HG03196 (cell line): ENCODE measurements around the gene GRK5.

Source experiments
- ATAC-seq: cut with Tn5 transposase; IDR thresholded peaks from one replicate; pipeline ENCODE4 v1.9.1; 2021; ENCODE audit not compliant: unreplicated experiment

Gene GRK5

DNA sequence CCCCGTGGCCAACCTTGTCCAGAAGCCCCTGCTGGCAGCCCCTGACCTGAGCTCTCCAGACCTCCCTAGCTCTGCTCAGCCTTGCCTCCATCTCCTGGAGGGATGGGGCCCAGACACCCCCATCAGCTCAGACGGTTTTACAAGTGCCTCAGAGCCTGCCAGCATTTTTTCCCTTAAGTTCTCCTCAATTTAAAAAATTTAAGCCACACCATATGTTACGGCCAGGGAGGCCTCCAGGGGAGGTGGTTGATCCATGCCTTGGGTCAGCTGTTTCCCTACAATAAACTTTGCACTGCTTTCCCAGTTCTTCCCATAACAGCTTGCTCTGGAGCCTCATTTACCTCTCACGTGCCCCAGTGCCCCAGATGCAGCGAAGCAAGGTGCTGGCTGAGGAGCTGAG, 191.6 kb downstream of the GRK5 start:
- no peak for ATAC-seq

DNA sequence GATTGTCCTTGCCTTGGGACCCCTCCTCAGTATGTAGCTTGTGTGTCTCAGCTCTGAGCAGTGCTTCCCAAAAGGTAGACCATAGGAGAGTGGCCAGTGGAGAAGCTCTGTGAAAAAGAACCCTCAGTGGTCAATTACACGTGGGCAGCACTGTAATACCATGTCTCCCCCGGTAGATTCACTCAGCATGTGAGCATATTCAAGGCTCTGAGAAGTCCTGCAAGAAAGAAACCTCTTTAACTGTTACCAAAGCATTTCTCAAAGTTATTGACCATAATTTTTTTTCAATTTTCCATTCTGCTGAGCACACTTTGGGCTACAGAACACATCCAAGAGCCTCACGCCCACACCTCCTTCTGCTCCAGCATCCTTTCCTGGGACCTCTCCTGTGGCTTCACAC, 192.1 kb downstream of the GRK5 start:
- no peak for ATAC-seq

DNA sequence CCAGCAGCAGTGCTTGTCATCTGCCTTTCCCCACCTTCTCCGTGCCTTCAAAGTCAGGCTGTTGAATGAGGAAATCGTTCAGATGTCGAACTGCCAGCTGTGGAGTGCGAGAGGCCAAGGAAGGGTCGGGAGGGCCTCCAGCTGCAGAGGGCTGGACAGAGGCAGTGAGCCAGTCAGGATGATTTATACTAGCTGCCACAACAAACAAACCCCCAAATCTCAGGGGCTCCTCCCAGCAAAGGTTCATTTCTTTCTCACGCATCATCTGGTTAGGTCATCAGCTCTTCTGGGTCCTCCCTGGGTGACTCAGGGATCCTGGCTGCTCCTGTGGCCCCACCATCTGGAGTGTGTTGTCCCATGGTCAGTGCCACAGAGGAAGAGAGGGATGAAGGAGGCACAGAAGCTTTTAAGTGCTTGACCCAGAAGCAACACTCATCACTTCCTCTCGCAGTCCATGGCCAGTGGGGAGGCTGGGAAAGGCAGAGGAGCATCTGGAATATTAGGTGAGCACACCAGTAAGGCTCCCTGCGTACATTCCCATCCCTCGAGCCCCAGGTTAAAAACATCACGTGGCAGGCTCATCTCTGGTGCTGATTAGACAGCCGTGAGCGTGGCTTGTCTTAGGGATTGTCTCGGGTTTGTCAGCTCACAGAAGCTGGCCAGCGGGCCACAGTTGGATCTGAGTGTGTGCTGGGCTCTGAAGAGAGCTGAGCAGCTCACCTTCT, 194.5 kb downstream of the GRK5 start:
- no peak for ATAC-seq

DNA sequence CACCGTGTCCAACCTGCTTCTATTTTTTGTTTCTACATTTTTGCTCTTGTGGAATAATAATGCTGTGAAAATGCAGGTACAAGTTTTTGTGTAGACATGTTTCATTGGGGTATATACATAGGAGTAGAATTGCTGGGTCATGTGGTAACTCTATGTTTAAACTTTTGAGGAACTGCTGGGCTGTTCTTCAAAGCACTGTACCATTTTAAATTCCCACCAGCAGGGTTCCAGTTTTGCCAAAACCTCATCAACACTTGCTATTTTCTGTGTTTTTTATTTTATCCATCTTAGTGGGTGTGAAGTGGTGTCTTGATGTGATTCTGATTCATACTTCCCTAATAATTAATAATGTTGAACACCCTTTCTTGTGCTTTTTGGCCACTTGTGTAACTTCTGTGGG, 196.6 kb downstream of the GRK5 start:
- ATAC-seq = no peak

DNA sequence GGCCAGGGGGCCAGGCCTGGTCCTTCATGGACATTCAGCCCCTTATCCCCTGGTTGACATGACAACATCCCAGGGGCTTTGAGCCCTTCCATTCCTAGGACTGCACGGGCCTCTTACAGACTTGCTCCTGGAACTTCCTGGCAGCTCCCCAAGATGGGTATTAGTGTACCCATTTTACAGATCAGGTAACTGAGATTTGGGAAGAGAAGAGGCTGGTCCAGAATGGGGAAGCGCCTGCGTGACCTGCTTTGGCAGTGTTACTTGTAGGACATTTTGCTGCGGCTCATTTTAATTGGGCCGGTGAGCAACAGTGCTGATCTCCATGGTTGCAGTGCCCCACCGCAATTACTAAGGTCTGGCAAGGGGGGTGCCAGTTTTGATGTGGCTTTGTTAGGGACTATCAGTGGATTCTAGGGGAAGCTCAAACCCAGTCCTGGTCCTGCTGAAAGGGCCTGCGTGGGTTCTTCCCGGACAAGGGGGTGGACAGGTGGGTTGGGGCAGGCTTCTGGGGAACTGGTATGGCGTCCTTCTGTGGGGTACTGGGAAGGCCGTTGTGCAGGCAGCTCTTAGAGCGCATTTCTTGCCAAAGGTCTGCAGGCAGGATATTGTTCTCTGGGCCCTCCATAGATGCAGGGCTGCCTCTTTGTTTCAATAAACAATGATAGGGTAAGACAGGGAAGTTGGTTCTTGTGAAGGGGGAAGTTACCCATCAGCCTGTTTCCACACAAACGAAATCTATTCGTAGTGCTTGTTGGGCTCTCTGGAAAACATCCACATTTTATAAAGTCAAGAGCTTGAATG, 197.5 kb downstream of the GRK5 start:
- no peak for ATAC-seq

DNA sequence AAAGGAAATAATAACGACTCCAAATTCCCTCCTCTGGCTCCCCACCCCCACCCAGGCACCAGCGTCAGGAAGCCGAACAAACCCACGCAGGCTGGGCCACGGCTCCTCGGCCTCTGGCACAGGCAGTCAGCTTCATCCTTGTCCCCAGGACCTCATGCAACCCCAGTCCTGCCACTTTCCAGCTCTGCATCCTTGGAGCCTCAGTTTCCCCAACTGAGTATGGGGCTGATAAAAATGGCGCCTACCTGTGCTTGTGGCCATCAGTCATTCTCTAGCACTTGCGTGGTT, 198.1 kb downstream of the GRK5 start:
- ATAC-seq = no peak

DNA sequence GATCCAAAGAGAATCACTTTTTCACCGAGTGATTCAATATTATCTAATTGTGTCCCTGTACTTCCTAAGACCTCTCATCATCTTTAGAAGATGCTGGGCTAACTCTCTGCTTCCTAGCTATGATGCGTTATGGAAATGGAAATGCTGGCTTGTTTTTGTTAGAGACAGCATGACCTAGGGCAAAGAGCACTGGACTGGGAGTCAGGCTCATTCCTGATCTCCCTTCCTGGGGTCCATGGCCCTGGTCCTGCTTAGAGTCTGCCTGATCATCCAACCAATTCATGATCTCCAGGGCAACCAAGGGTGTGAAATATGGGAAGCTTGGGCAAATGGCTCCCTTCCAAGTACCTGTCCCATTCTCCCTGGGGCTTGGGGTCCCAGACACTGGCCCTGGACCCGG, 198.8 kb downstream of the GRK5 start:
- no peak for ATAC-seq

DNA sequence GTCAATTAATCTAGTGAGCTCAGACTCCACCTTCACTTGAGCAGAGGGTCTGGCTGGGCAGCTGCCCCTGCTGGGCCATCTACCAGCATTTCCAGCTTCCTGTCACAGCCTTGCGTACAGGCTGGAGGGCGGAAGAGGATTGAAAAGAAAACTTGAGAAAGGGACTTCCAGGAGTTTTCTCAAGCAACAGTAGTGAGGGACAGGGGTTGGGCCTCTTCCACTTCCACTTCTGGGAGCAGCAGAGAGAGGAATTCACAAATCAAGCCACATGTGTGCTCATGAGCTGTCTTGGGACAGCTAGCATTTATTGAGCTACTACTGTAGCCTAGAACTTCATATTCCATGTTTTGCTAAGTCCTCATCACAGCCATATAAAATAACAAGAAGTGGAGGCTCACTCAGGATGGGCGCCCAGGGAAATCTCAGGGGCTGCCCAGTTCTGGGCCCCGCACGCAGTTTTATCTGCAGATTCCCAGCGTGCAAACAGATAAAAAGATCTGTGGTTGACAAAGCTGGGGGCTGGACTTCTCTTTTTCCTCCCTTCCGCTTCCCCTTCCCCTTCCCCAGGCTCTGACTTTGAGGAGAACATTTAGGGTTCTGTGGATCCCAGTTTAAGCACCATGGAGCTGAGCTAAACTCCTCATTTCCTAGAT, 199.4 kb downstream of the GRK5 start:
- no peak for ATAC-seq

DNA sequence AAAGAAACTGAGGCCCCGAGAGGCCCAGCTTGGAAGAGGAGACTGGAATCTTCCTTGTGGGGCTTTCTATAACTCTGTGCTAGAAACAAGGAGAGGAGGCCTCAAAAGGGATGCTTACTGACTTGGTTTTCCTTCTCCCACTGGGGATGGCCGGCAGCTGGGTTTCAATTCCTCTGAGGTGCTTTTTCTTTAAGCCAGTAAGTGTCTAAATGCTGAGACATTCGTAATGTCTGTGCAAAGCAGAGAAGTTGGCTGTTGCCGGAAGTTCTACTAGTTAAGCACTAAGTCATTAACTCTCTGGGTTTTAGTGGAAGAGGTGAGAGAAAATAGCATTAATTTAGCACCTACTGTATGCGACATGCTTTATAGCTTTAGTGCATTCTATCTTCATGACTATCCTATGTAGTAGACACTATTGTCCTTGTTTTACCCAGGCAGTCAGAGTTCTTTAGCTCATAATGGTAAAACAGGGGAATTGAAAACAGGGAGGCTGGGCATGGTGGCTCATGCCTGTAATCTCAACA, 199.9 kb downstream of the GRK5 start:
- ATAC-seq = no peak

DNA sequence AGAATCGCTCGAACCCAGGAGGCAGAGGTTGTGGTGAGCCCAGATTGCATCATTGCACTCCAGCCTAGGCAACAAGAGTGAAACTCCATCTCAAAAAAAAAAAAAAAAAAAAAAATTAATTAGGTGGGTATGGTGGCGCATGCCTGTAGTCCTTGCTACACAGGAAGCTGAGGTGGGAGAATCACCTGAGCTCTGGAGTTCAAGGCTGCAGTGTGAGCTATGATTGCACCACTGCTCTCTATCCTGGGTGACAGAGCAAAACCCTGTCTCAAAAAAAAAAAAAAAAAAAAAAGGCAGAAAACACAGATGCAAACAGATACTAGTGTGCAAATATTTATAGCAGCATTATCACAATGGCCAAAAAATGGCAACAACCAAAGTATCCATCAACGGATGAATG, 200.7 kb downstream of the GRK5 start:
- ATAC-seq = no peak

DNA sequence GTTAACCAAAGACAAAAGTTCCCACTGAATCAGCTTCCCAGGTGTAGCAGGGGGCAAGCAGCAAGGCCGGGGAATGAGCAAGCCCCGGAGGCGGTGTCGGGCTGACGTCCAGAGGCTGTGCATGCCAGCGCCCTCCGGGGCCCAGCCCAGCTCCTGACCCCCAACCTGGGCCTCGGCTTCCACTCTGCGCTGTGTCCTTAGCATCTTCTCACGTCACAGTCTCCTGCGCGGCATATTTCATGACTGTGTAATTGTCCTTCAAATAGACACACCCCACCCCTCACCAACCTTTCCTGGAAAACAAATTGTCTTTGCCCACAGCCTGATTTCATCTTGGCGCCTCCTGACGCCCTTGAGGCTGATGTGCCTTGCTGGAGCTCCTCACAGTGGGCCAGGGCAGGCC, 201.6 kb downstream of the GRK5 start:
- no peak for ATAC-seq

DNA sequence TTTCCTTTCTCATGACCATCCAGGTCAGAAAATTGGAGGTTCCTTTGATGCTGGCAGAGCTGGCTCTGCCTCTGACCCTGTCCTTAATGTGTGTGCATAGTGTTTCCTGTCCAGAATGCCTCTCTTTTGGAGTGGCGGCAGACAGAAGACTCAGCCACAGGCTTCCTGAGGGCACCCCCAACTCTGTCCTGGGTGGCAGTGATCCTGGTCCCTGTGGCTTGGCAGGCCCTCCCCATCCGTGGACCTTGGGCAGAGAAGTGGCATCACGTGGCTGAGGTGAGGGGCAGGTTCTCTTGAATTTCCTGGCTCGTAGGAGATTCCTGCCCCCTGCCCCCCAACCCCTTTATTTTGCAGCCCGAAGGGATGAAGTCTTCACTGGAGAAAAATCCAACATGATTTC, 202.0 kb downstream of the GRK5 start:
- ATAC-seq = no peak

DNA sequence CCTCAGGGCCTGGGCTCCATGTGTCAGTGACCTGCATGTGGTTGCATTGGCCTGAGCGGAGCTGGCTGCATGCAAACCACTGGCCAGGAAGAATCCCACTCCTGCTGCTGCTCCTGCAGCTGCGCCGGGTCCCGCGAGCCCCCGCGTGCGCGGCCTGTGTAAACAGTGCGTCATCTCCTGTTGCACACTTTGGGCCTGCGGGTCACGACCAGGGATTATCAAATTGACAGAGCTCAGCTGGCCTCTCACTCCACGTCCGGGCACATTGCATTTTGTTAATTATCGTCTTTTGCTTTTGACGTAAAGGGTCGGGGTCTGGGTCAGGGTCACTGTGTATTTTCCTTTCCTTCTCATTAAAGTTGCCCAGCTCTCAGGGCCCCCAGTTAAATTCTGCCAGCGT, 202.5 kb downstream of the GRK5 start:
- ATAC-seq = no peak

DNA sequence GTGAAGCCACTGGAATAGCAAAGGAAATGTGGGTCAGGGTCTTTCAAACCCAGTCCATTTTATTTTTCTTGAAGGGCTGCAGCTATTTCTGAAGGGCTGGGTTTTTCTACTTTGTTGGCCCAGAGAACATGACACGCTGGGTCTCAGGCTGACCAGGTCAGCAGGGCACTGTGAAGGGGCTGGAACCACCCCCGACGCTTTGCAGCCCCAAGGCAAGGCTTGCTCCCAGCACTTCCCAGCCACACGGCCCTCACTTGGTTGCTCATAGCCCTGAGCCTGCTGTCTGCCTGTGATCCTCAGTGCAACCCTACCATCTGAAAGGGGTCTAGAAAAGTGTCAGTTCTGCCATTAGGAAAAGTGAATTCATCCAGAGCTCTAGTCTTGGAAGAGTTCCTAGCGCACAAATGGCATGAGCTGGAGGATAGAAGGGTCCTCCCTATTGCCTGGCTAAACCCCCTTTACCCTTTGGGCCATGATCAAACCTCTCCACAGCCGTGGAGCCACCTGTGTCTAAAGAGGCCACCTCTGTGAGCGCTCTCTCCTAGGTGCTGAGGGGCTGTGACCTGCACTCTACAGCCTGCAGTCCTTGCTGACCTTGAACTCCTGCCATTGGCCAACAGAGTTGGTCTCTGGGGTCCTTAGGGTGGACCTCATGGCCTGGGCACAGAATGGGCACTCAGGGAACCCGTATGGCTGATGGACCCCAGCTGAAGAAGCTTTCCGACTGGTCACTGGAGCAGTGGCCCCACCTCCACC, 203.2 kb downstream of the GRK5 start:
- ATAC-seq = no peak

DNA sequence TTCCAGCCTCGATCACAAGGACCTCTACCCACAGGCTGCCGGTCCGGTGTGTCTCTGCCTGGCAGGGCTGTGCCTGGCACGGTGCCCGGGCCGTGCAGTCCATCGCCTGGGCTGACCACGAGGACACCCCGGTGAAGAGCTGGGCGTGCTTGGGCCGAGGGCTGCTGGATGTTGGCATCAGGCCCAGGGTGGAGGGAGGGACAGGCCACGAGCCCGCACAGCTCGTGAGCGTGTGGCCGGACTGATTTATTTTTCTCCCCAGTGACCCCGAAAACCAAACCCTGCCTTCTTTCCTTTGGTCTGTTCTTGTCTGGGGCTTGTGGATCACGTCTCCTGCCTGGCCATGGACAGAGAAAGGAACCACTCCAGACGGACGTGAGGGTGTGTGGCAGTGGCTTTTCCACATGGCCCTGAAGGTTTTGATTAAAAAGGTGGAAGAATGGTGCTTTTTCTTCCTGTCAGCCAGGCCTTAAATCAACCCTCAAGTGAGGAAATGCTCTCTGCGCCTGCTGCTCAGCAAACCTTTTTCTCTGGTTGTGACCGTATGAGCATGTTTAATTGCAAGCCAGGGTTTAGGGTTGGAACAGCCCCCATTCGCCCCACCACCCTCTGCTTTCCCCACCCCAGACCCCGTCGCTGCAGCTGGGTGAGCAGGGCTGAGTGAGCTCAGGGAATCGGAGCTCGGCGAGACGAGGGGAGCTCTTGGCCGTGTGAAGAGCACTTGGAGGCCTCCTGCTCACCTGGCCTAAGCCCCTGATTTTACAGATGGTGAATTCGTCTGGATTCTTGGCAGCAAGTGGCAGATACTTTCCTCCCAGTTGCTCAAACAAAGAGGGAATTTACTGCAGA, 205.1 kb downstream of the GRK5 start:
- ATAC-seq = no peak

DNA sequence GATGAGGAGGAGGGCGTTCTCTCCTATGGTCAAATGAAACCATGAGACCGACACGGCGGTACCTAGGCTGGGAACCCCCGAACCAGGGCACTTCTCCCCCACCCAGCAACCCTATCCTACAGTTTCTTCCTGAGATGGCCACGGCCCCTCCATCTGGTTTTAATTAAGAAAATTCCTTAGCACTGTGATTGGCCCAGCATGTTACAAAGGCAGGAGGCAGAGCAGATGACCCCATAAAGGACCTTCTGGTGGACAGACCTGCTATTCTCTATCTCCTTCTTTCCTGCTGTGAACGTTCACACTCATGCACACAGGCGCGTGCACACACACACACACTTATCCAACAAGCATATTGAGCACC, 205.7 kb downstream of the GRK5 start:
- ATAC-seq = no peak

DNA sequence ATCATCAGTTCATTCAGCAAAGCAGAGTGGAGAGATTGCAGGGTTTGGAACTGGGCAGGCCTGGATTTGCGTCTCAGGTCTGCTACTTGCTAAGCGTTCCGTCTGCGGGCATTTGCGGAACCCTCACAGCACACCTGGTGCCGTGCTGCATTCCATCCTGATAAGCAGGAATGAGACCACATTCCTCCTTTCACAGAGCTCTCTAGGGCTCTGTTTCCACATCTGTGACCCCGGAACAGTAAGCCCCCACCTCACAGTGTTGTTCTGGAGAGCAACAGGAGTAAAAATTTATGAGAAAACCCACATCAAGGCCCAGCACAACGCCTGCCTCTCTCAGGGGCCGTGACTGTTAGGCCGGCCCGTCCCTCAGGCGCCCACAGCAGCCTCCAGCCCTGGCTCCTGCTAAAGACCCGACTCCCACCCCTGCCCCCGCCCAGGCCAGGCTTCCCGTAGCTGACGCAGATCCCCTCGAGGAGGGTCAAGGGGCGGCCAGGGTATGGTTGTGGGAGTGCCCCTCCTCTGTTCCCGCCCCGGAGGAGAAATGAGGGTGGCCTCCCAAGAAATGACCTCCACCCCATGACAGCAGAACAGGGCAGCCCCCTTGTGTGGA, 206.2 kb downstream of the GRK5 start:
- no peak for ATAC-seq

DNA sequence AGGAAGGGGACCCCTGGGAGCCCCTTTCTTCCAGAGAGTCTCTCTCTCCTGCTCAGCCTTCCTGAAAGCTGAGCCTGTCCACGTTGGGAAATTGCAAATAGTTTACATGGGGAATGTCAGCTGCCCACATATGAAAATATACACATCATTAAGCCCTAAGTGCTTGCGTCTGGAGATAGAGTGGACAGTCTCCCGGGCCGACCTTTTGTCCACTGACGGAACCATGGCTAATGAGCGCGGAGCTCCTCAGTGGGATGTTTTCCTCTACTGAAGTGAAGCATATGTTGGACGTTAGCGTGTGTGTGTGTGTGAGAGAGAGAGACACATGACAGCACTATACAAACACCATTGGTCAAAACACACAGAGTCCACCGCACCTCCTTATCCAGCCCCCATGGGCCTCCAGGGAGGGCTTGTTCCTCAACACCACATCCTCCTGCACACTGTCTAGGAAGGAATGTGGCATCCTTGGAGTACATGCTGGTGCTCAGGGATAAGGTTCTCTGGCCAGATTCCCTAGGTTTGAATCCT, 206.8 kb downstream of the GRK5 start:
- ATAC-seq = no peak

DNA sequence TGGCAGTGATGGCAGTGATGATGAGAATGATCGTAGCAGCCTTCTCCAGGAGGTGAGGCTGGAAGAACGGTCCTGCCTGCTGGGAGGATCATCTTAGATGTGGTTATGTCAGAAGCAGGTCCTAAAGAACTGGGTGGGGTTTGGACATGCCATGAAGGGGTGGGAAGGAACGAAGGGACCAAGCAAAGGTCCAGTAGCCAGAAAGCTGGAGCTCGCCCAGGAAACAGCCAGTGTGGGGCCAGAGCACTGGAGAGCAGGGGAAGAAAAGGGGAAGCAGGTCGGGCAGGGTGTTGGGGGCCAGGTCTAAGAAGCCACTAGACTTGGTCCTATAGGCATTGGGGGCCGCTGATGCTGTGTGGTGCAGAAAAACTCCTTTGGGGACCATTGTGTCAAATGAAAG, 207.8 kb downstream of the GRK5 start:
- no peak for ATAC-seq
